Ishikawa (cell line): Measurements from ENCODE around the gene PGAP6.

Experiments used
- CEBPB ChIP-seq: IDR thresholded peaks from 2 replicates; pipeline ENCODE4 v1.6.1; 2012
- CREB1 ChIP-seq: IDR thresholded peaks from 2 replicates; pipeline ENCODE4 v1.6.1; 2012; ENCODE audit warnings: low read depth
- EGR1 ChIP-seq: IDR thresholded peaks from 2 replicates; pipeline ENCODE4 v1.6.1; 2012
- EP300 ChIP-seq: IDR thresholded peaks from 2 replicates; pipeline ENCODE4 v1.6.1; 2012; ENCODE audit warnings: borderline replicate concordance
- FOXM1 ChIP-seq: IDR thresholded peaks from 2 replicates; pipeline ENCODE4 v1.6.1; 2012; ENCODE audit warnings: low read depth, borderline replicate concordance
- MAX ChIP-seq: IDR thresholded peaks from 2 replicates; pipeline ENCODE4 v1.6.1; 2012
- NFIC ChIP-seq: IDR thresholded peaks from 2 replicates; pipeline ENCODE4 v1.6.1; 2012
- RAD21 ChIP-seq: IDR thresholded peaks from 2 replicates; pipeline ENCODE4 v1.6.1; 2012; ENCODE audit warnings: low read depth
- REST ChIP-seq: IDR thresholded peaks from 2 replicates; pipeline ENCODE4 v1.6.1; 2012; ENCODE audit warnings: low read depth, mild to moderate bottlenecking
- TAF1 ChIP-seq: IDR thresholded peaks from 2 replicates; pipeline ENCODE4 v1.6.1; 2012; ENCODE audit warnings: low read depth, mild to moderate bottlenecking
- TCF12 ChIP-seq: IDR thresholded peaks from 2 replicates; pipeline ENCODE4 v1.6.1; 2012; ENCODE audit warnings: low read depth
- TEAD4 ChIP-seq: IDR thresholded peaks from 2 replicates; pipeline ENCODE4 v1.6.1; 2012
- USF1 ChIP-seq: IDR thresholded peaks from 2 replicates; pipeline ENCODE4 v1.6.1; 2012
- YY1 ChIP-seq: IDR thresholded peaks from 2 replicates; pipeline ENCODE4 v1.6.1; 2012; ENCODE audit warnings: low read depth
- ZBTB7A ChIP-seq: IDR thresholded peaks from 2 replicates; pipeline ENCODE4 v1.6.1; 2012; ENCODE audit warnings: low read depth

The PGAP6 gene

GRCh38 chr16:379961-380761, 1.6 kb downstream of the PGAP6 start:
- TF ChIP-seq NFIC = no peak
- no peak for TF ChIP-seq TEAD4
- TF ChIP-seq EP300 = no peak
- TF ChIP-seq MAX = no peak
- TF ChIP-seq EGR1 = no peak
- no peak for TF ChIP-seq FOXM1
- no peak for TF ChIP-seq TAF1
- no peak for TF ChIP-seq CEBPB

- TF ChIP-seq EGR1 (no peak), USF1 (peak; percentile 86), EP300 (no peak), MAX (peak; percentile 51; the same call in 1 of the 2 replicates), NFIC (peak; percentile 52), FOXM1 (no peak), CEBPB (no peak), YY1 (no peak), REST (no peak), RAD21 (no peak), ZBTB7A (no peak), TEAD4 (no peak), TAF1 (no peak; the same call in 1 of the 2 replicates), TCF12 (0 out of 2 replicates have a peak, but pooled peaks have one; percentile 38), CREB1 (no peak)
These were observed 2.4 kb downstream of the PGAP6 start for GRCh38 chr16:379183-379960.

- TF ChIP-seq CREB1 (no peak), RAD21 (no peak), ZBTB7A (peak; percentile 98), EGR1 (no peak)
These were observed 3.0 kb downstream of the PGAP6 start for GRCh38 chr16:378821-379182.

- TF ChIP-seq NFIC (no peak), CREB1 (no peak), YY1 (no peak)
These were observed 4.3 kb downstream of the PGAP6 start for GRCh38 chr16:377419-377951.

- no peak for TF ChIP-seq CREB1
These were observed 4.9 kb downstream of the PGAP6 start for GRCh38 chr16:376817-377418.

- TF ChIP-seq TCF12 (no peak), CREB1 (no peak), ZBTB7A (no peak), TEAD4 (no peak), CEBPB (no peak), NFIC (no peak), EP300 (no peak), TAF1 (no peak), YY1 (no peak), MAX (no peak), USF1 (no peak), REST (no peak), RAD21 (no peak), EGR1 (no peak)
These were observed 5.6 kb downstream of the PGAP6 start for GRCh38 chr16:375927-376816.
